ENCODE results near the gene SHLD1.
A peak's percentile ranks its signal among the peaks of the same experiment; 100 is the strongest.

Gene SHLD1

GRCh38 chr20:5822569-5822968 is 72.4 kb downstream of the SHLD1 start:
- no peak for DNase-seq

- peak; percentile 41 for DNase-seq
Observed at GRCh38 chr20:5825130-5825719, 75.0 kb downstream of the SHLD1 start.

- no peak for DNase-seq
Observed at GRCh38 chr20:5827098-5827853, 77.1 kb downstream of the SHLD1 start.

- DNase-seq = no peak
Observed at GRCh38 chr20:5827861-5828260, 77.7 kb downstream of the SHLD1 start.

GRCh38 chr20:5829241-5829809 is 79.1 kb downstream of the SHLD1 start:
- no peak for DNase-seq

- DNase-seq = no peak
Observed at GRCh38 chr20:5831539-5832237, 81.5 kb downstream of the SHLD1 start.

GRCh38 chr20:5833309-5833941 is 83.2 kb downstream of the SHLD1 start:
- DNase-seq = no peak

- no peak for DNase-seq
Observed at GRCh38 chr20:5834436-5835005, 84.3 kb downstream of the SHLD1 start.

GRCh38 chr20:5835321-5835821 is 85.2 kb downstream of the SHLD1 start:
- DNase-seq = peak; percentile 46

GRCh38 chr20:5835871-5836270 is 85.7 kb downstream of the SHLD1 start:
- no peak for DNase-seq

GRCh38 chr20:5836569-5836968 is 86.4 kb downstream of the SHLD1 start:
- no peak for DNase-seq

- DNase-seq = no peak
Observed at GRCh38 chr20:5840411-5841002, 90.3 kb downstream of the SHLD1 start.

GRCh38 chr20:5841522-5841921 is 91.3 kb downstream of the SHLD1 start:
- no peak for DNase-seq

- no peak for DNase-seq
Observed at GRCh38 chr20:5842465-5842864, 92.3 kb downstream of the SHLD1 start.

- no peak for DNase-seq
Observed at GRCh38 chr20:5843054-5843592, 92.9 kb downstream of the SHLD1 start.

- DNase-seq = peak; percentile 91
Observed at GRCh38 chr20:5844063-5844681, 94.0 kb downstream of the SHLD1 start.

- peak; percentile 81 for DNase-seq
Observed at GRCh38 chr20:5845681-5846615, 95.7 kb downstream of the SHLD1 start.

GRCh38 chr20:5848711-5849505 is 98.7 kb downstream of the SHLD1 start:
- no peak for DNase-seq

- no peak for DNase-seq
Observed at GRCh38 chr20:5855939-5856338, 105.7 kb downstream of the SHLD1 start.
